A673 (cell line): ENCODE measurements around the gene COBL.

ENCODE experiments used
- CTCF ChIP-seq: fragments of 300-800, 200-600 bp; sonication (generic); conservative IDR thresholded peaks from 2 replicates; pipeline ENCODE4 v1.5.1; 2017; ENCODE audit warnings: low read depth, mild to moderate bottlenecking, antibody characterized with exemption, low read length, moderate library complexity, mixed read lengths
- EZH2 ChIP-seq: fragments of 200-600 bp; sonication (generic); IDR thresholded peaks from 2 replicates; pipeline ENCODE4 v1.6.1; 2017; ENCODE audit warnings: borderline replicate concordance, low read depth, mild to moderate bottlenecking, mixed read lengths, antibody characterized with exemption, low read length; ENCODE audit not compliant: poor library complexity, severe bottlenecking

GRCh38 chr7:50988988-50989387 is 327.6 kb downstream of the COBL start:
- TF ChIP-seq CTCF (no peak), EZH2 (no peak)
